ENCODE data around the gene WDTC1. TPM values are rescaled to one million over a fixed set of nuclear protein-coding genes. Genes with fewer than 3 reads are reported as not detected.

The WDTC1 gene
- total RNA-seq, 1 donor from 2014 or later: 61.1 TPM

GRCh38 chr1:27301582-27302199 is 67.3 kb downstream of the WDTC1 start:
- H3K36me3 ChIP-seq: peaks cover 67% of the 10 kb centered on the region
- TF ChIP-seq CTCF (IDR thresholded peaks at IDR 0.05; ENCODE audit: borderline replicate concordance): no peak
- H3K9me3 ChIP-seq (replicated peaks): no peaks in the 10 kb centered on the region
- no peak overlapping the region for H3K4me3 ChIP-seq
- intact Hi-C loops (cut with micrococcal nuclease): loop anchor here (5.0 kb wide), 2 partner anchors 91 to 306 kb away; partner anchors contain the start of gene GPR3
- no peak for DNase-seq
- H3K4me1 ChIP-seq: peaks cover 43% of the 10 kb centered on the region
- no peaks in the 10 kb centered on the region for H3K27me3 ChIP-seq (ENCODE audit: low read depth)
- no peak overlapping the region for H3K27ac ChIP-seq (replicated peaks)

GRCh38 chr1:27302612-27303011 is 68.2 kb downstream of the WDTC1 start:
- DNase-seq: no peak
- Histone ChIP-seq H3K27ac (replicated peaks) (no peak overlapping the region), H3K27me3 (ENCODE audit: low read depth) (no peaks in the 10 kb centered on the region), H3K4me3 (no peak overlapping the region), H3K4me1 (peaks cover 38% of the 10 kb centered on the region), H3K9me3 (replicated peaks) (no peaks in the 10 kb centered on the region), H3K36me3 (peaks cover 63% of the 10 kb centered on the region)
- no peak for TF ChIP-seq CTCF (IDR thresholded peaks at IDR 0.05; ENCODE audit: borderline replicate concordance)
- intact Hi-C loops (cut with micrococcal nuclease): loop anchor here (5.0 kb wide), 2 partner anchors 90 to 305 kb away; partner anchors contain the start of gene GPR3

GRCh38 chr1:27303509-27303908 is 69.1 kb downstream of the WDTC1 start:
- Histone ChIP-seq H3K36me3 (peaks cover 54% of the 10 kb centered on the region), H3K4me1 (peaks cover 29% of the 10 kb centered on the region), H3K9me3 (replicated peaks) (no peaks in the 10 kb centered on the region), H3K27me3 (ENCODE audit: low read depth) (no peaks in the 10 kb centered on the region), H3K27ac (replicated peaks) (no peak overlapping the region), H3K4me3 (no peak overlapping the region)
- no peak for TF ChIP-seq CTCF (IDR thresholded peaks at IDR 0.05; ENCODE audit: borderline replicate concordance)
- DNase-seq: no peak
- intact Hi-C loops (cut with micrococcal nuclease): loop anchor here (5.0 kb wide), 2 partner anchors 89 to 304 kb away; partner anchors contain the start of gene GPR3

- intact Hi-C loops (cut with micrococcal nuclease): no loop called here
- H3K4me3 ChIP-seq: no peak overlapping the region
- peaks cover 3% of the 10 kb centered on the region for H3K4me1 ChIP-seq
- H3K9me3 ChIP-seq (replicated peaks): no peaks in the 10 kb centered on the region
- H3K27ac ChIP-seq (replicated peaks): no peak overlapping the region
- no peak for TF ChIP-seq CTCF (IDR thresholded peaks at IDR 0.05; ENCODE audit: borderline replicate concordance)
- no peaks in the 10 kb centered on the region for H3K27me3 ChIP-seq (ENCODE audit: low read depth)
- no peak for DNase-seq
- peaks cover 50% of the 10 kb centered on the region for H3K36me3 ChIP-seq
These were observed 71.6 kb downstream of the WDTC1 start for GRCh38 chr1:27306071-27306470.

GRCh38 chr1:27306892-27307761 is 72.7 kb downstream of the WDTC1 start:
- no peak for TF ChIP-seq CTCF (IDR thresholded peaks at IDR 0.05; ENCODE audit: borderline replicate concordance)
- Histone ChIP-seq H3K36me3 (peaks cover 41% of the 10 kb centered on the region), H3K27me3 (ENCODE audit: low read depth) (no peaks in the 10 kb centered on the region), H3K4me1 (no peaks in the 10 kb centered on the region), H3K9me3 (replicated peaks) (no peaks in the 10 kb centered on the region), H3K27ac (replicated peaks) (no peak overlapping the region), H3K4me3 (no peak overlapping the region)
- intact Hi-C loops (cut with micrococcal nuclease): no loop called here
- DNase-seq: no peak
